ENCODE results near the gene NEAT1. TPM values are rescaled to one million over a fixed set of nuclear protein-coding genes. Genes with fewer than 3 reads are reported as not detected.

Gene NEAT1
- total RNA-seq, 1 donor from 2014 or later, result 269 TPM

DNA sequence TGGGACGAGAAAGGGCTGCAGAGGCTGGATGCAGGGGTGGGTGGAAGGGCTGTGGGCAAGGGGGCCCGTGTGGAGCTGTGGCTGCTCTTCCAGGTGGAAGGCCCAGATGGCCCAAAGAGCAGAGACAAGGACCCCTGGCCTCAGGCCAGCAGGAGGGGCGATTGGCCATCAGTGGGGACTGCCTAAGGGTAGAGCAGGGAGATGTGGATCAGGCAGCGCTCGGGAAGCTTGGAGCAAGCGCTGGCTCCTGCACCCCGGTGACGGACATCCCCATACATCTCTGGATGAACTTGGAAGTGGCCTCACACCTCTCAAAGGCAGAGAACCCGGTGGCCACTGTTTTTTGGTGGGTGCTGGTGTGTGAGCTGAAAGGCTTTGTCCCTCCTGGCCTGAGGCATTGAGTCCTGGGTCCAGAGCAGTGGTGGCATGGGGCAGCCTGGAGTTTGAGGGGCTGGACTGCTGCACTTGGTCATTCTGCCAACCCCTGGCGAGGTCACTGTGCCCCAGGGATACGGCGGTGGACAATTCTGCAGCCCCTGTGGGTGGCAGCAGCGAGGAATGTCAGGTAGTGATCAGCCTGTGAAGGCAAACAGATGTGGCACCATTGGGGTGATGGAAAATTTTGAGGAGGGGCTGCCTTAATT, 30.3 kb upstream of the NEAT1 start:
- Mint-ChIP-seq H3K27ac (no peak overlapping the region), H3K4me3 (no peak overlapping the region), H3K9me3 (no peaks in the 10 kb centered on the region), H3K36me3 (peaks cover 8% of the 10 kb centered on the region), H3K27me3 (ENCODE audit: low read depth) (no peaks in the 10 kb centered on the region), H3K4me1 (peaks cover 39% of the 10 kb centered on the region)
- TF ChIP-seq, protein P1, sequence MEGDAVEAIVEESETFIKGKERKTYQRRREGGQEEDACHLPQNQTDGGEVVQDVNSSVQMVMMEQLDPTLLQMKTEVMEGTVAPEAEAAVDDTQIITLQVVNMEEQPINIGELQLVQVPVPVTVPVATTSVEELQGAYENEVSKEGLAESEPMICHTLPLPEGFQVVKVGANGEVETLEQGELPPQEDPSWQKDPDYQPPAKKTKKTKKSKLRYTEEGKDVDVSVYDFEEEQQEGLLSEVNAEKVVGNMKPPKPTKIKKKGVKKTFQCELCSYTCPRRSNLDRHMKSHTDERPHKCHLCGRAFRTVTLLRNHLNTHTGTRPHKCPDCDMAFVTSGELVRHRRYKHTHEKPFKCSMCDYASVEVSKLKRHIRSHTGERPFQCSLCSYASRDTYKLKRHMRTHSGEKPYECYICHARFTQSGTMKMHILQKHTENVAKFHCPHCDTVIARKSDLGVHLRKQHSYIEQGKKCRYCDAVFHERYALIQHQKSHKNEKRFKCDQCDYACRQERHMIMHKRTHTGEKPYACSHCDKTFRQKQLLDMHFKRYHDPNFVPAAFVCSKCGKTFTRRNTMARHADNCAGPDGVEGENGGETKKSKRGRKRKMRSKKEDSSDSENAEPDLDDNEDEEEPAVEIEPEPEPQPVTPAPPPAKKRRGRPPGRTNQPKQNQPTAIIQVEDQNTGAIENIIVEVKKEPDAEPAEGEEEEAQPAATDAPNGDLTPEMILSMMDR (IDR thresholded peaks at IDR 0.05; ENCODE audit: unreplicated experiment), result no peak
- DNase-seq (ENCODE audit: low spot score in 2 of 2, unreplicated experiment in 2 of 2), result no peak

DNA sequence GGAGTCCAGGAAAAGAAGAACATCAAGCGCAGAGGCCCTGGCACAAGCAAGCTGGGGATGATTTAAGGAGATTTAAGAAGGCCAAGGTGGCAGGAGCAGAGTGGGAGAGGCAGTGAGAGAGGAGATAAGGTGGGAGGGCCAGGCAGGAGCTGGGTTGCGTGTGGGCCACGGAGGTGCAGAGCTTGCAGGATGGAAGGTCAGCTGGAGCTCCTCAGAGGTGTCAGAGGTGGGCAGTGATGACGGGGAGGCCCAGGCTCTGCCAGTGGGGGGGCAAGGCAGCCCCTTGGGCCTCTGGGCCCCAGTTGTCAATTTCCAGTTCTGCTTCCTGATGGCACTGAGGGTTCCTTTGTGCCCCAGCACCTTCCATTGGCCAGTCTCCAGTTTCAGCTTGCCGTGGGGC, 29.7 kb upstream of the NEAT1 start:
- Mint-ChIP-seq H3K27me3 (ENCODE audit: low read depth) (no peaks in the 10 kb centered on the region), H3K4me3 (no peak overlapping the region), H3K4me1 (peaks cover 39% of the 10 kb centered on the region), H3K27ac (peak overlapping the region; percentile 12), H3K9me3 (no peaks in the 10 kb centered on the region), H3K36me3 (peaks cover 10% of the 10 kb centered on the region)
- no peak for DNase-seq (ENCODE audit: low spot score in 2 of 2, unreplicated experiment in 2 of 2)
- TF ChIP-seq, protein P1 (IDR thresholded peaks at IDR 0.05; ENCODE audit: unreplicated experiment), result no peak

DNA sequence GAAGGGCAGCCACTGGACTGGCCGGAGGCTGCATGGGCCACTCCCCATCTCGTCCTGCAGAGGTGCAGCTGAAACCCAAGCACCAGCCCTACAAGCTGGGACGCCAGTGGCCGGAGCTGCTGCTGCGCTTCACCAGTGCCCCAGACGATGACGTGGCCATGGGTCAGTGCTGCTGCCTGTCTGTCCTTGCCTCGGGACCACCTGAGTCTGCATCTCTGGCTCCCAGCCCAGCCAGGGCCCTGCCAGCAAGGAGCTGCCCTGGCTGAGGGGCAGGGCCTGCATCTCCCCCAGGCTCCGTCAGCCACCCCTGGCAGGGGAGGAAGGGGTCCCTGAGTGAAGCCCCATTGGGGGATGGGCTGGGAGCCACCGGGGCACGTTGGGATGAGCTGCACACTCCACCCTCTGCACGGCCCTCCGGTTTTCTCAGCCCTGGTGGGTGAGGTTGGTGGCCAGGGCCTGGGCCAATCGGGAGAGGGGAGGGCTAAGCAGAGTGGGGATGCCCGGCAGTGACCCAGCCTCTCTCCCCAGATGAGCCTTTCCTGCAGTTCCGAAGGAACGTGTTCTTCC, 29.0 kb upstream of the NEAT1 start:
- Mint-ChIP-seq H3K4me3 (no peak overlapping the region), H3K36me3 (peaks cover 10% of the 10 kb centered on the region), H3K27me3 (ENCODE audit: low read depth) (no peaks in the 10 kb centered on the region), H3K9me3 (no peaks in the 10 kb centered on the region), H3K27ac (no peak overlapping the region), H3K4me1 (peaks cover 36% of the 10 kb centered on the region)
- TF ChIP-seq, protein P1 (IDR thresholded peaks at IDR 0.05; ENCODE audit: unreplicated experiment), result no peak
- no peak for DNase-seq (ENCODE audit: low spot score in 2 of 2, unreplicated experiment in 2 of 2)

DNA sequence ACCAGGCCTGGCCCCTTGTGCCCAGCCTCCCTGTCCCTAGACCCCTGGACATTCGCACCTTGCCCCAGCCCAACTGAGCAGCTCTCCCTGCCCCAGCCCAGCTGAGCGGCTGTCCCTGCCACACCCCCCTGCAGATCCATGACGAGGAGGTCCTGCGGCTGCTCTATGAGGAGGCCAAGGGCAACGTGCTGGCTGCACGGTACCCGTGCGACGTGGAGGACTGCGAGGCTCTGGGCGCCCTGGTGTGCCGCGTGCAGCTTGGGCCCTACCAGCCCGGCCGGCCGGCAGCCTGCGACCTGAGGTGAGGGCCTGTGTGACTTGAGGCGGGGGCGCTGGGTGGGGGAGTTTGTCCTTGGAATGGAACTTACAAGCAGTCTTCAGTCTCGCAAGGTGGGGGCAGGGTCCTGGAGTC, 28.5 kb upstream of the NEAT1 start:
- DNase-seq (ENCODE audit: low spot score in 2 of 2, unreplicated experiment in 2 of 2), result no peak
- Mint-ChIP-seq H3K27ac (no peak overlapping the region), H3K27me3 (ENCODE audit: low read depth) (no peaks in the 10 kb centered on the region), H3K9me3 (no peaks in the 10 kb centered on the region), H3K4me1 (peaks cover 31% of the 10 kb centered on the region), H3K4me3 (no peak overlapping the region), H3K36me3 (peaks cover 10% of the 10 kb centered on the region)
- TF ChIP-seq, protein P1 (IDR thresholded peaks at IDR 0.05; ENCODE audit: unreplicated experiment), result no peak

DNA sequence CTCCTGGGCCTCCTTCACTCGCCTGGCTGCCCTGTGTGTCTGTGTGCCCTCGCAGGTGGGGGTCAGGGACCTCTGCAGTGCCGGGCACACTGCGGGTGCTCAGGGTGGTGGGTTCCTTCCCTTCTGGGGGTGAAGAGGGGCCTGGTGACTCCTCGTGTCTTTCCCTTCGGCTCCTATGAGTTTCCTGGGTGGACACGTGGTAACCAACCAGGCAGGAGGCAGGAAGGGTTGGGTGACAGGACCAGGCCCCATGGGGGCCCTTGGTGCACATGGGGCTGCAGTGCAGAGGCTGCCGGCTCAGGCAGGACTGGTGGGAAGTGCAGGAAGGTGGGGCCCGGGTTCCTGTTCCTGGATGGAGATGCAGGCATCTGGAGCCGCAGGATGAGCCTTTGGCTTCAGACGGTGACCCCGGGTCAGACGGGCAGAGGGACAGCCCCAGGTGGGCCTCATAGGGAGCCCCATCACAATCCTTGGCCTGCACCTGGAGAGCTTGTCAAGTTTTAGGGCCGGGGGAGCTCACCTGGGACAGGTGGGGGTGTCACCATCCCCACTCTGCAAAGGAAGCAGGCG, 26.6 kb upstream of the NEAT1 start:
- DNase-seq (ENCODE audit: low spot score in 2 of 2, unreplicated experiment in 2 of 2), result no peak
- H3K27ac Mint-ChIP-seq, result no peak overlapping the region
- H3K27me3 Mint-ChIP-seq (ENCODE audit: low read depth), result no peaks in the 10 kb centered on the region

More for the DNA sequence above, 26.6 kb upstream of the NEAT1 start:
- Mint-ChIP-seq H3K4me3 (no peak overlapping the region), H3K36me3 (peaks cover 14% of the 10 kb centered on the region), H3K9me3 (no peaks in the 10 kb centered on the region), H3K4me1 (peaks cover 13% of the 10 kb centered on the region)
- TF ChIP-seq, protein P1 (IDR thresholded peaks at IDR 0.05; ENCODE audit: unreplicated experiment), result no peak
